COR-L47 (cell line): ENCODE data around the gene ADAMTSL5.
"Not testable (repeated sequence)": the region's sequence is repeated elsewhere in the genome, so short reads cannot be mapped to it uniquely, and the experiment has no call there.

Experiments
- DNase-seq: peaks from one replicate; lab custom pipeline; 2025; lab: John Stamatoyannopoulos, UW

Gene ADAMTSL5

GRCh38 chr19:1512671-1513498, at the start of gene ADAMTSL5:
Gene ADAMTSL5 (minus strand): TSS chr19:1513019. CDS start chr19:1510943, 2,076 bp downstream.
- DNase-seq = no peak

- DNase-seq = no peak
Observed at GRCh38 chr19:1561236-1561842, 48.5 kb upstream of the ADAMTSL5 start.

GRCh38 chr19:1560286-1560882, 47.6 kb upstream of the ADAMTSL5 start:
- no peak for DNase-seq

- no peak for DNase-seq
Observed at GRCh38 chr19:1558552-1558951, 45.7 kb upstream of the ADAMTSL5 start.

- no peak for DNase-seq
Observed at GRCh38 chr19:1556390-1557070, 43.7 kb upstream of the ADAMTSL5 start.

GRCh38 chr19:1555487-1556389, 42.9 kb upstream of the ADAMTSL5 start:
- no peak for DNase-seq

DNA sequence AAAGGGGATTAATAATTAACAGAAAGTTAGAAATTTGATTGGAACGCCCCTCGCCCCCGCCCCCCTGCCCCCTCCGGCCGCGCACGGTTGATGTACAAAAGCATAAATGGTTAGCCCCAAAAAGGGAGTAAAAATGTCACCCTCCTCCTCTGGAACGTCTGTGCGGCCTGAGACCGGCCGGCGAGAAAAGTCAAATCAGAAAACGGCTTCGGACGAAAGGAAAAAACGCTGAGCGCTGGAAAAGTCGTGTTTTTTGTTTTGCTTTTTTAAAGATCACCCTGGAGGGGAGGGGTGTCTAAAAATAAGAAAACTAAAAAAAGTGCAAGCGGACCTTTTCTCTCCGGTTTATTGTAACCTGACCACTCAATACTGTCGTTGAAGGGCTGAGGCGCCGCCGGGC, 42.1 kb upstream of the ADAMTSL5 start:
- DNase-seq = no peak

DNA sequence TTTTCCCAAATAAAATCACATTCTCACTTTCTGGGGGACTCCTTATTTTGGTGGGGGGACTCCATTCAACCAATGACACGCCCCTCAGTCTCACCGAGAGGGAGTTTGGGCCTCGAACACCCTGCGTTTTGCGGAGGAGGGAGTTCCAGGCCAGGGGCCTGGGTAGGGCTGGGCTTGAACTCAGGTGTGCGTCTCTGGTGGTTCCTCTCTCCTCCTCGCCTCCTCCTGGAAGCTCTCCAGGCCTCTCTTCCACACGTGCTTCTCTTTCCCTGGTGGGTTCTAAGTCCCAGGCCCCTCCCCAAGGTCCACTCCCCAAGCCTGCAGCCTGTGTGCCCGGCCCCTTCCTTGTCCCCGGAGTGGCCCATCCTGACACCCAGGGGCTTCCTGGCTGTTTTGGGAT, 40.6 kb upstream of the ADAMTSL5 start:
- no peak for DNase-seq

- DNase-seq = no peak
Observed at GRCh38 chr19:1551068-1552040, 38.5 kb upstream of the ADAMTSL5 start.

GRCh38 chr19:1549332-1549945, 36.6 kb upstream of the ADAMTSL5 start:
- DNase-seq = no peak

GRCh38 chr19:1540365-1540925, 27.6 kb upstream of the ADAMTSL5 start:
- DNase-seq = no peak

DNA sequence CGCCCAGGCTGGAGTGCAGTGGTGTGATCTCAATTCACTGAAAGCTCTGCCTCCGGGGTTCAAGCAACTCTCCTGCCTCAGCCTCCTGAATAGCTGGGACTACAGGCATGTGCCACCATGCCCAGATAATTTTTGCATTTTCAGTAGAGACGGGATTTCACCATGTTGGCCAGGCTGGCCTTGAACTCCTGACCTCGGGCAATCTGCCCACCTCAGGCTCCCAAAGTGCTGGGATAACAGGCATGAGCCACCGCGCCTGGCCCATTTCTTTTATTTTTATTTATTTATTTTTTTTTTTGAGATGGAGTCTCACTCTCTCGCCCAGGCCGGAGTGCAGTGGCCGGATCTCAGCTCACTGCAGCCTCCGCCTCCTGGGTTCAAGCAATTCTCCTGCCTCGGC, 26.9 kb upstream of the ADAMTSL5 start:
- not testable (repeated sequence) for DNase-seq

DNA sequence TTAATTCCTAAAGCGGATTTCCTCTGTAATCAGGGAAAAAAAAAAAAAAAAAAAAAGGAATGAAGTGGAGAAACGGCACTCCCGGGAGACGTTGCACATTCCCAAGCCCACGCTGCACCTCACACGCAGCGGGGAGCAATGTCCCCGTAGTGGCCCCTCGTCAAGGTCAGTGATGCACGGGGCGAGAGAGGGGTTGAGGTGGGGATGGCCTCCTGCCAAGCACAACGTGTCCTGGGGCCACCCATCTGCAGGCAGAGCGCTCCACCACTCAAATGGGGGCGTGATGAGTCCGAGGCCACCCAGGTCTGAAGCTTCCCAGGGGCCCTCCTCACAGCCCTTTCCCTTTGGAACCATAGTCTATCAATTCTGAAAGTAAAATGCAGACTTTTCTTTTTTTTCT, 26.2 kb upstream of the ADAMTSL5 start:
- no peak for DNase-seq

DNA sequence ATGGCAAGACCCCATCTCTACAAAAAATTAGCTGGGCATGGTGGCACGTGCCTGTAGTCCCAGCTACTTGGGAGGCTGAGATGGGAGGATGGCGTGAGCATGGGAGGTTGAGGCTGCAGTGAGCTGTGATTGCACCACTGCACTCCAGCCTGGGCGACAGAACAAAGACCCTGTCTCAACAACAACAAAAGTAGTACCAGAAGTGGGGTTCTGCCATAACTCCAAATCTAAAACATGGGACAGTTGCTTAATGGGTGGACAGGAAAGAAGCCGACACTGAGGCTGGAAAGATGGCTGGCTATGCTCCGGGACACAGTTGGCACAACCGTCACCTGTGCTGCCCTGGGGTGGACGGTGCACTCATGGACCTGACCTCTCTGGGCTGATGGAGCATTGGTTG, 22.9 kb upstream of the ADAMTSL5 start:
- DNase-seq = not testable (repeated sequence)

DNA sequence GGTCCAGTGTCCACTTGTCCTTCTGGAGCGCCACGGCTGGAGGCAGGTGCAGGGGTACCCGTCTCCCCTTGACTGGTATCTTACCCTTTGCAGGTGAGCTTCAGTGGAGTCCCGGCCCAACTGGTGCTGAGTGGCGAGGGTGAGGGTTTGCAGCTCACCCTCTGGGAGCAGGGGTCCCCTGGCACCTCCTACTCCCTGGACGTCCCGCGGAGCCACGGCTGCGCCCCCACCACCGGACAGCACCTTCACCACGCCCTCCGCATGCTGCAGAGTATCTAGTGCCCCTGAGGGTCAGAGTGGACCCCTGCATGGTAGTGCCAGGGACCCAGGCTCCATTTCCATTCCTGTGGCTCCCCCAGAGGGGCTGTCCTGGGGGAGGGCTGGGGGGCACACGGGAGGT, 22.2 kb upstream of the ADAMTSL5 start:
- no peak for DNase-seq

- no peak for DNase-seq
Observed at GRCh38 chr19:1533510-1534150, 20.8 kb upstream of the ADAMTSL5 start.

- no peak for DNase-seq
Observed at GRCh38 chr19:1532003-1532402, 19.2 kb upstream of the ADAMTSL5 start.

DNA sequence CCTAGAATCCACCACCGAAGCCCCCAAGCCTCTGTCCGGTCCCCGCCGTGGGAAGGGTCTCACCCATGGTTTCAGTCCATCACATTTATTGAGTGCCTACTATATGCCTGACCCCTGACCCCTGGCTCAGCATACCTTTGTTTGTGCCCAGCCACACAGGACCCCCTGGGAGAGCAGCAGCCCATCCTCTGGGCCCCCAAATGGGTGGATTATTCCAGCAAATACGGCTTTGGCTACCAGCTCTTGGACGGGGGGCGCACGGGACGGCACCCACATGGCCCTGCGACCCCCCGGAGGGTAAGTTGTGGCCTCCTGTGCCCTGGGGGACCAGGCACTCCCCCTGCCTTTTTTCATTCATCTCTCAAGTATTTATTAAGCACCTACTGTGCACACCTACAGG, 18.8 kb upstream of the ADAMTSL5 start:
- no peak for DNase-seq

DNA sequence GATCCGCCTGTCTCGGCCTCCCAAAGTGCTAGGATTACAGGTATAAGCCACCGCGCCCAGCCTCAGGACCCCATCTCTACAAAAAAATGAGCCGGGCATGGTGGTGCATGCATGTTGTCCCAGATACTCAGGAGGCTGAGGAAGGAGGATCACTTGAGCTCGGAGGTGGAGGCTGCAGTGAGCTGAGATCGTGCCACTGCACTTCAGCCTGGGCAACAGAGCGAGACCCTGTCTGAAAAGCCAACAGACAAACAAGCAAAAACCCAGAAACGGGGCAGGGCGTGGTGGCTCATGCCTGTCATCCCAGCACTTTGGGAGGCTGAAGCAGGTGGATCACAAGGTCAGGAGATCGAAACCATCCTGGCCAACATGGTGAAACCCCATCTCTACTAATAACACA, 18.0 kb upstream of the ADAMTSL5 start:
- DNase-seq = not testable (repeated sequence)
